Right ventricle myocardium superior (tissue), 1 donor: Measurements from ENCODE around the gene PDCD7. TPM values are rescaled to one million over a fixed set of nuclear protein-coding genes. Genes with fewer than 3 reads are reported as not detected.
"Not testable (repeated sequence)": the region's sequence is repeated elsewhere in the genome, so short reads cannot be mapped to it uniquely, and the experiment has no call there.

Source experiments
- ATAC-seq: fragments of 200-7000 bp; cut with Tn5 transposase; one replicate; pipeline ENCODE4 v1.9.1; 2020; ENCODE audit warnings: mild to moderate bottlenecking; ENCODE audit not compliant: poor library complexity
- DNase-seq: peaks from one replicate; pipeline ENCODE4 v3.0.0-alpha.2; 2020
- intact Hi-C: fragments of 100-400 bp; cut with DNase I; formaldehyde crosslinking; loops from one replicate; pipeline ENCODE4 v1.11.2; 2022
- total RNA-seq: library from RNA; stranded (reverse); fragmentation: NEBNext Ultra II Directional; extraction: Animal tissue kit (Norgen Biotek cat#: 25700); gene quantifications from one replicate; pipeline ENCODE4 v1.2.1, GENCODE V29; 2021
- donor health status: DM: no; HTN: yes; CAD: no; lungs with severe emphysema.

Gene PDCD7
- total RNA-seq, 1 donor from 2014 or later: 12.2 TPM

DNA sequence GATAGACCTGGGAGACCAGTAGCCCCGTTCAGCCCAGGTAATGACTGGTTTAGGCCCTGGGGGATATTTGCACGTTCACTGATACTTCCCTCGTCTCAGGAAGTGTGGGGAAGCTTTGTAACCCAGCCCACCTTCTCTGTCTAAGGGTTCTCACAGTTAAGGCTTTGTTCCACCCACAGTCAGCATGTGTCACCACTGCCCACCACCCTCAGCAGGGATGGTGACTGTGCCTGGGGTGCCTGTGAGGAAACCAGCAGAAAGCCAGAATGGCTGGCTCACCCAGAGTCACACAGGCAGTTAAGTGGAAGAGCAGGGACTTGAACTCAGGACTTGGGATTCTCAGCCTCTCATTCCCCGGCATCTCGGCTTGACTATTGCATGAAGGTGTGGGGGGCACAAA lies 51.9 kb downstream of the PDCD7 start:
- DNase-seq (no peak), ATAC-seq (no peak)
- intact Hi-C loops: loop anchor here (2.0 to 10.0 kb wide), 2 partner anchors 27 to 47 kb away; no protein-coding TSS in a partner anchor

DNA sequence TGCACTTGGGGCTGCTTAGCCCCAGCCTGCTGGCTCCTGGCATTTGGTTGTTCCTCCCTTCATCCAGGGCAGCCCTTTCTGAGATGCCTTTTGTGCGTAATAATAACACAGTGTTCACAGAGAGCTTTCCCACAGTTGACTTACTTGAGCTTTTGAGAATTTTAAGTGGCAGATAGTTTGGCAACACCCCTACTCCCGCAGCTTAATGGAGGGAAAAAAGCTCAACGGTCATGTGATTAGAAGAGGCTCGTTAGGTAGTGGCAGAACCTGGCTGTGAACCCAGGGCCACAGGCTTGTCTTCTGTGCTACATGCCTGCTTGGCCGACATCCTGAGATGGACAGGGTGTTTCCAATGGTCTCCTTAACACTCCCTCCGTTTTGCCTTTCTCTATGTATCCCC lies 52.3 kb downstream of the PDCD7 start:
- intact Hi-C loops: loop anchor here (10.0 kb wide), 1 partner anchor 46 kb away; no protein-coding TSS in a partner anchor
- DNase-seq (no peak), ATAC-seq (peak; percentile 55)

DNA sequence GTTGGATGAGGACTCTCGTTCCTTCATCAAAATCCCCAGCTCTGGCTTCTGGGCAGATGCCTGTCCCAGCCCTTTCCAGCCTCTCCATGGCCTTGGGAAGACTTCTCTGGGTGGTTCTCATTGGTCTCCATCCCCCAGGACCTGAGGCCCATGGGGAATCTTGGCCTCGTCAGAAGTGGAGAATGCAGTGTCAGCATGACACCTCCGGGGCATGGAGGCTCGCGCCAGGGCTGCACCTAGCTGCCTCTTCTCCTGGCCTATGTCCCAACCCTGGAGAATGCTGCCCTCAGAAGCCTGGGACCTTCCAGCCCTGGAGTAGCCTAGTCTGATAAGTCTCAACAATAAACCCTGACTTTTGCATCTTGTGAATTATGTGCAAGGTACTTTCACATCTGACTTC lies 54.0 kb downstream of the PDCD7 start:
- intact Hi-C loops: no loop called here
- DNase-seq: no peak

DNA sequence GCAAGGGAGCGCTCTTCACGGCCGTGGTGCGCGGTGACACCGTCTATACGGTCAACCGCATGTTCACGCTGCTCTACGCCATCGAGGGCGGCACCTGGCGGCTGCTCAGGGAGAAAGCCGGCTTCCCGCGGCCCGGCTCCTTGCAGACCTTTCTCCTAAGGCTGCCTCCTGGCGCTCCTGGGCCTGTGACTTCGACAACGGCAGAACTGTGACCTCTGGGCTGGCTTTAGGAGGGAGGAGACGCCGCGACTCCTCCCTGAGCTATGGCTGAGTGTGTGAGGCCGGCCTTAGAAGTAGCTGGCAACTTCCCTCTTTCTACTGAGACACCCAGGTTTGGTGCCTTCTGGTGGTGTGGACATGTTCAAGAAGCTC lies 55.6 kb downstream of the PDCD7 start:
- intact Hi-C loops: no loop called here
- DNase-seq (peak; percentile 85), ATAC-seq (peak; percentile 63)

More for the DNA sequence above, 54.0 kb downstream of the PDCD7 start:
- ATAC-seq: no peak

DNA sequence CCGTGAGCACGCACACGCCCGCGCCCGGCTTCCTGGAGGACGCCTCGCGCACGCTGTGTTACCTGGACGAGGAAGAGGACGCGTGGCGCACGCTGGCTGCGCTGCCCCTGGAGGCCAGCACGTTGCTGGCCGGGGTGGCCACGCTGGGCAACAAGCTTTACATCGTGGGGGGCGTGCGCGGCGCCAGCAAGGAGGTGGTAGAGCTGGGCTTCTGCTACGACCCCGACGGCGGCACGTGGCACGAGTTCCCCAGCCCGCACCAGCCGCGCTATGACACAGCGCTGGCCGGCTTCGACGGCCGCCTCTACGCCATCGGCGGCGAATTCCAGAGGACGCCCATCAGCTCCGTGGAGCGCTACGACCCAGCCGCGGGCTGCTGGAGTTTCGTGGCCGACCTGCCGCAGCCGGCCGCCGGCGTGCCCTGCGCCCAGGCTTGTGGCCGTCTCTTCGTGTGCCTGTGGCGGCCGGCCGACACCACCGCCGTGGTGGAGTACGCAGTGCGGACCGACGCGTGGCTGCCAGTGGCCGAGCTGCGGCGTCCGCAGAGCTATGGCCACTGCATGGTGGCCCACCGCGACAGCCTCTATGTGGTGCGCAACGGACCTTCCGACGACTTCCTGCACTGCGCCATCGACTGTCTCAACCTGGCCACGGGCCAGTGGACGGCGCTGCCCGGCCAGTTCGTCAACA lies 56.2 kb downstream of the PDCD7 start:
- ATAC-seq (no peak), DNase-seq (no peak)
- intact Hi-C loops: no loop called here

DNA sequence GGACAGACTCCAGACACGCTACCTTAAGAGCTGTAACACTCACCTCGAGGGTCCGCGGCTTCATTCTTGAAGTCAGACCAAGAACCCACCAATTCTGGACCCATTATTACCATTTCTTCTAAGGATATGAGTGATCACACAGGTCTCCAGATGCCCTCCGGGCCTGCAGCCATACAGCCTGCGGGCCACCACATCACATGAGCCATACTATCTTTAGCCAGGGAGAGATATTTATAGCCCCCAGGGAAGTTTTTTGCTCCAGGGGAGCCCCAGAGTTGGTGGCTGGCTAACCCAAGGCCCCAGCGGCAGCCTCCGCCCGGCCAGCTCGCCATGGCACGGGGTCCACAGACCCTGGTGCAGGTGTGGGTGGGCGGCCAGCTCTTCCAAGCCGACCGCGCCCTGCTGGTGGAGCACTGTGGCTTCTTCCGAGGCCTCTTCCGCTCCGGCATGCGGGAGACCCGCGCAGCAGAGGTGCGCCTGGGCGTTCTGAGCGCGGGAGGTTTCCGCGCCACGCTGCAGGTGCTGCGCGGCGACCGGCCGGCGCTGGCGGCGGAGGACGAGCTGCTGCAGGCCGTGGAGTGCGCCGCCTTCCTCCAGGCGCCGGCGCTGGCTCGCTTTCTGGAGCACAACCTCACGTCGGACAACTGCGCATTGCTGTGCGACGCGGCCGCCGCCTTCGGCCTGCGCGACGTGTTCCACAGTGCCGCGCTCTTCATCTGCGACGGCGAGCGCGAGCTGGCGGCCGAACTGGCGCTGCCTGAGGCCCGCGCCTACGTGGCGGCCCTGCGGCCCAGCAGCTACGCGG lies 56.9 kb downstream of the PDCD7 start, which contains the start of gene KBTBD13:
TSS of gene KBTBD13 (plus strand) at position 261 of the 805 bp plus-strand sequence. CDS start at position 331, 70 bp downstream.
- ATAC-seq (peak; percentile 81), DNase-seq (no peak)
- intact Hi-C loops: no loop called here

DNA sequence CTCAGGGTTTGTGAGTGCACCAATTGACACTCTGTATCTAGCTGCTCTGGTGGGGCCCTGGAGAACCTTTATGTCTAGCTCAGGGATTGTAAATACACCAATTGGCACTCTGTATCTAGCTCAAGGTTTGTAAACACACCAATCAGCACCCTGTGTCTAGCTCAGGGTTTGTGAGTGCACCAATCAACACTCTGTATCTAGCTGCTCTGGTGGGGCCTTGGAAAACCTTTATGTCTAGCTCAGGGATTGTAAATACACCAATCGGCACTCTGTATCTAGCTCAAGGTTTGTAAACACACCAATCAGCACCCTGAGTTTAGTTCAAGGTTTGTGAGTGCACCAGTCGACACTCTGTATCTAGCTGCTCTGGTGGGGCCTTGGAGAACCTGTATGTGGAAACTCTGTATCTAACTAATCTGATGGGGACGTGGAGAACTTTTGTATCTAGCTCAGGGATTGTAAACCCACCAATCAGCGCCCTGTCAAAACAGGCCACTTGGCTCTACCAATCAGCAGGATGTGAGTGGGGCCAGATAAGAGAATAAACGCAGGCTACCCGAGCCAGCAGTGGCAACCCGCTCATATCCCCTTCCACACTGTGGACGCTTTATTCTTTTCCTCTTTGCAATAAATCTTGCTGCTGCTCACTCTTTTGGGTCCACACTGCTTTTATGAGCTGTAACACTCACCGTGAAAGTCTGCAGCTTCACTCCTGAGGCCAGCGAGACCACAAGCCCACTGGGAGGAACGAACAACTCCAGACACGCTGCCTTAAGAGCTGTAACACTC lies 57.8 kb downstream of the PDCD7 start:
- DNase-seq, intact Hi-C loops, ATAC-seq: not testable (repeated sequence)

DNA sequence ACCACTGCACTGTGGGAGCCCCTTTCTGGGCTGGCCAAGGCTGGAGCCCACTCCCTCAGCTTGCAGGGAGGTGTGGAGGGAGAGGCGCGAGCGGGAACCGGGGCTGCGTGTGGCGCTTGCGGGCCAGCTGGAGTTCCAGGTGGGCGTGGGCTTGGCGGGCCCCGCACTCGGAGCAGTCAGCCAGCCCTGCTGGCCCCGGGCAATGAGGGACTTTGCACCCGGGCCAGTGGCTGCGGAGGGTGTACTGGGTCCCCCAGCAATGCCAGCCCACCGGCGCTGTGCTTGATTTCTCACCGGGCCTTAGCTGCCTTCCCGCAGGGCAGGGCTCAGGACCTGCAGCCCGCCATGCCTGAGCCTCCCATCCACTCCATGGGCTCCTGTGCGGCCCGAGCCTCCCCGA lies 58.7 kb downstream of the PDCD7 start:
- not testable (repeated sequence) for DNase-seq

DNA sequence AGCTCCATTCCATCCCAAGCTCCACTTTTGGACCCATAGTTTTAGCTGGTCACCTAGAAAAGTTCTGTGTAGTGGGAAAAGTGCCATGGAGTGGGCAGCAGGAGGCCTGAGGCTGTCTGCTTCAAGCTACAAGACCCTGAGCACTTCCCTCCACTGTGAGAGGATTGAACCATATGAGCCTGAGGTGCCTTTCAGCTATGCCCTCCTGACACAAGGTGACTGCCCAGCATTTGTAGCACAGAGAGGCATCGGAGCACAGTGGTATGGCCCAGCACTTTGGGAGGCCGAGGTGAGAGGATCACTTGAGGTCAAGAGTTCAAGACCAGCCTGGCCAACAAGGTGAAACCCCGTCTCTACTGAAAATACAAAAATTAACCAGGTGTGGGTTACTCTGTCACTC lies 61.0 kb downstream of the PDCD7 start:
- intact Hi-C loops: no loop called here
- no peak for ATAC-seq
- no peak for DNase-seq

More for the DNA sequence above, 58.7 kb downstream of the PDCD7 start:
- intact Hi-C loops, ATAC-seq: not testable (repeated sequence)

DNA sequence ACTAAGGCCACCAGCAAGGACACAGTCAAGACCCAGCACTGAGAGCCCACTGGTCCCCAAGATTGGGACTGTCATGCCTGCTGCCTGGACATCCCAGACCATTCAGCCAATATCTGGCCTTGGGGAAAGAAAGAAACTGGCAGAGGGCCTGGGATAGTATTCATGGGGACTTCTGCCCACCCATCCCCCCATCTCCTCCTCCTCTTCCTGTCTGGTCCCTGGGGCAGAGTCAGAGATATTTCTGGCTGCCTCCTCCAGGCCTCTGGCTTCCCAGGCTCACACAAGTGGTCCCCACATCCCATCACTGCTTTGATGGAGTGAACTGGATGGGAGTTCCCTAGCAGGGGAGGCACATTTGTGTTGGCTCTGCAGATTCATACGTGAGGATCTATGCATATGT lies 61.6 kb downstream of the PDCD7 start:
- DNase-seq (no peak), ATAC-seq (peak; percentile 16)
- intact Hi-C loops: no loop called here

DNA sequence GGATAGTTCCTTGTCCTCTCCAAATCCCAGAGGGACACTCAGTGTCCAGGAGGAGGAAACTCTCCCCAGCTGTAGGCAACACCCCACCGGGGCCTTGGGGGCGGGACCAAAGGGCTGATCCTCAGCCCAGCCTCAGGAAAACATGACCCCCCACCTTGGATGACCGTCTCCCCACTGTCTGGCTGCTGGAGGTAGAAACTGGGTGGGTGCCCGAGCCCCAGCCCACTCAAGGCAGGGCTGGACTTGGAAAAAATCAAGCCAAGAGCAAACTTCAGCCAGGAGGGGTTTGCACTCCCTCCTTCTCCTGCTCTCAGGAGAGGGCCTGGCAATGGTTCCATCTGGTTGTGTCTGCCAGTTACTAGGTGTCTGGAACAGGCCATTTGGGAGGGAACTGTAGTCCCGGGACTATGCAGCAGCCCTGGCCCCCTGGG lies 62.2 kb downstream of the PDCD7 start:
- DNase-seq (peak; percentile 76), ATAC-seq (peak; percentile 72)
- intact Hi-C loops: no loop called here

DNA sequence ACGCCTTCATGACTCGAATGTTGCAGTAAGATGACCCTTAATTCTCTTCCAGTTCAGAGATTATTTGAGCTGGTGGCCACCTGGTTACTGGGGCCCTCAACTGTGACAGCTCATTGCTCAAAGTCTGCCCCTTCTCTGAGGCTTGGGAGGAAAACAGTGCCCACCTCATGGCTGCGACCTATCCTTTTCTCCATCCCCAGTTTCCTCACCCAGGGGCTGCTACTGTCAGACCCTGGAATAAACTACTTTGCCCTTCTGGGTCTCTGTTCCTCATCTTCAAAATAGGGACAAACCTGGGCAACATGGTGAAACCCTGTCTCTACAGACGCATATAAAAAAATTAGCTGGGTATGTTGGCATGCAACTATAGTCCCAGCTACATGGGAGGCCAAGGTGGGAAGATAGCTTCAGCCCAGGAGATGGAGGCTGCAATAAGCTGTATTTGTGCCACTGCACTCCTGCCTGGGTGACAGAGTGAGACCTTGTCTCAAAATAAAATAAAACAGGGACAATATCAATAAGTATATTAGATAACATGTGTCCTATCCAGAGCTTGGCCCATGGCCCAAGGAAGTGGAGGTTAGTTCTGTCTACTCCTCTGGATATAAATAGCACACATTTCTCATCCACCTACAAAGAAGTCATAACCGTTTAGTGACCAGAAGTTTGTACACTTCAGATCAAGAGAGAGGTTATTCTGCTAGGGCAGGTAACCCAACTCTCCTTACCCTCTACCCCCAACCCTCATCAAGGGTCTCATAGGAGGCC lies 63.6 kb downstream of the PDCD7 start:
- peak; percentile 34 for ATAC-seq
- intact Hi-C loops: no loop called here
- DNase-seq: no peak

DNA sequence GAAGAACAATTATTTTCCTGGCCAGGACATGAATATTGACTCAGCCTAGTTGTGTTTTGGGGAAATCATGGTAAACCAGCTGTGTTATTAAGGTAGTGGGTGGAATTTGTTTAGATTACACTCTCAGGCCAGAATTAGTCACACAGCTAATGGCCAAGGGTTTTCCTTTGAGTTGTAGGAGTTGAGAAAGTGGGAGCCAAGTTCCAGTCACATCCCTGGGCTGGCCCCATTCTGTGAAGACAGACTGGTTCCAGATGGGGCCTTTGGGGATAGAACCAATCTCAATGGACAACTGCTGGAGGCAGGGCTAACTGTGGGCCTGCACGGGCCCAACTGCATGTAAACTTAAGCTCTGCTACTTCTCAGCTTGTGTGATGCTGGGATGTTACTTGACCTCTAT lies 64.4 kb downstream of the PDCD7 start:
- intact Hi-C loops: no loop called here
- ATAC-seq: peak; percentile 44
- DNase-seq: no peak

DNA sequence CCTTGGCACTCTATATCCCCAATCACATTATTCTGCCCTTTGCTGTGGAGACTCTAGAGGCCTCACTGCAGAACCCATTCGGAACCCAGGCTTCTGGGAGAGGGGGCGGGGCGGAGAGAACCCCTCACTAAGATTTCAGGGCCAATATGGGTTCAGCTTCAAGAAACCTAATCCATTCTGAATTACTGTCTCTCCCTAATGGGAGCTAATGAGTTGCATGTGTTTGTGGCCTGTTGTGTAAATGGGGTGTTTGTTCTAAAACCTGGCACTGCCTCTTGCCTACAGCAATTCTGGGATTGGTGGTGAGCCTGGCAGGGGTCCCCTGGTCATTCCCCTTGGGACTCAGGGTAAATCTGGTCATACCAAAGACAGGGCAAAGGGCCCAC lies 65.2 kb downstream of the PDCD7 start:
- no peak for ATAC-seq
- intact Hi-C loops: no loop called here
- no peak for DNase-seq

DNA sequence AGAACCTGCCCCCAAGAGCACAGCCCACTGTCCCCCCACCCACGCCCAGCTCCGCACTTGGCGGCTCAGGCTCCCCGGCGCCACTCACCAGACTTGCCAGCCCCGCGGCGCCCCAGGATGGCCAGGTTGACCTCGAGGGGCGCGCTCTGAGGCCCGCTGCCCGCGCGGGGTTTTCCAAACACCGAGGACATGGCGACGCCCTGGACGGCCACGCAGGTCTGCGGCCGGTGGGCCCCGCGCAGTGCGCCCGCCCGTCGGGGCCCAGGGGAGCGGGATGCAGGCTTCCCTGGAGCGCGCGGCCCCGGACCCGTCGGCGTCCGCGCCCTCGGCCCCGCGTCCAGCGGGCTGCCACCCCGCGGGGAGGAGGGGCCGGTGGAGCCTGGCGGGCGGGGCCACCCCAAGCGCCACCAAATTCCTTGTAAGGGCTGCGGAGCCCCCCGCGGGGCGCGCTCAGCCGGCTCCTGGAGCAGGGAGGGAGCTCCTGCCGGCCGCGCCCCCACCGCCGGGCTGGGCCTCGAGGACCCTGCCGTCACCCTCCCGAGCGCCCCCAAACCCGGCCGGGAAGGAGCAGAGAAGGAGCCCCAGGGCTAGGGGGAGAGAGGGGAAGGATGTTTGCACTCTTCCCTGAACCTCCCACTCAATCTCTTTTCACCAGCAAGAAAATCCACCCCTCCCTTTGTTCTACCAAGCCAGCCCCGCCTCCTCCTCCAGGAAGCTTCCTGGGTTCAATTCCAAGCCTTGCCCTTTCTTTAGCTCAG lies 65.8 kb downstream of the PDCD7 start, which contains the start of gene RASL12:
TSS of gene RASL12 (minus strand) at position 347 of the 758 bp plus-strand sequence. CDS start at position 191, 156 bp downstream.
- ATAC-seq (peak; percentile 28), DNase-seq (no peak)
- intact Hi-C loops: no loop called here
